ENCODE data around the gene USP43.

Gene USP43

DNA sequence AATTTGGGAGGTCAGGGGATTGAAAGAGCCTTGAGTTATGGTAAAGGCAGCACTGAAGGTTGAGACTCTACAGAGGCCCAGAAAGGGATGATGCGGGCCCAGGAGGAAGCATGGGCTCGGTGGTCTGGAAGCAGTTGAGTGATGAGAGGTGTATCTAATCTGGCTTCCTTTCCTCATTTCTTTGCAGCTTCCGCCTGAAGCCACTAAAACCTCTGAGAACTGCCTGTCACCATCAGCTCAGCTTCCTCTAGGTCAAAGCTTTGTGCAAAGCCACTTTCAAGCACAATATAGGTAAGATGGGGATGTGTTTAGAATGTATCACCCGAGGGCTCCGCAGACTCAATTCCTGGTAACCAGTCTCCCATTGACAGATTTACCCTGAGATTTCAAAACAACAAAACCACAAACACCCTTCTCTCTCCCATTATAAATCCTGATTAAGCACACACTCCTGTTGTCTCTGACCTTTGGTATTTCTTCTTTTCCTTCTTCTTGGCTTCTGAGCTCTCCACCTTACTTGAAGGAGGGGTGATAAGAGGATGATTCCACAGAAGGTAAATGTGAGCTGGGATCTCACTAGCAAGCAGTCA, 21.2 kb downstream of the USP43 start:
- no peak for DNase-seq (ENCODE audit: low spot score)

DNA sequence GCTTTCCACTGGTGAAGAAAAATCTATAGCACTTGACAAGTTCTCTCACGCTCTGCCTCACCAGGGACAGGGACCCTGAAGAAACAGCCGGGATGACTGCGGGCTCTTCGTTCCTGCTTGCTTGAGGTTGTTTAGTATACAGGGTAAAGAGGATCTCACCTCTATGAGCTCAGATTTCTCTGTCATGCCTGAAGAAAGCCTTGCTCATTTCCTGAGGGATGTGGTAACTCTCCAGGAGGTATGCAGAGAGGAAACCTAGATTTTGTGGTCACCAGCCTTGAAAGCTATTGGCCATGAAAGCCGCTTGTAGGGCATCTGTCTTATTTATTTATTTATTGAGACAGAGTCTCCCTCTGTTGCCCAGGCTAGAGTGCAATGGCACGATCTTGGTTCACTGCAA, 23.2 kb downstream of the USP43 start:
- no peak for DNase-seq (ENCODE audit: low spot score)

DNA sequence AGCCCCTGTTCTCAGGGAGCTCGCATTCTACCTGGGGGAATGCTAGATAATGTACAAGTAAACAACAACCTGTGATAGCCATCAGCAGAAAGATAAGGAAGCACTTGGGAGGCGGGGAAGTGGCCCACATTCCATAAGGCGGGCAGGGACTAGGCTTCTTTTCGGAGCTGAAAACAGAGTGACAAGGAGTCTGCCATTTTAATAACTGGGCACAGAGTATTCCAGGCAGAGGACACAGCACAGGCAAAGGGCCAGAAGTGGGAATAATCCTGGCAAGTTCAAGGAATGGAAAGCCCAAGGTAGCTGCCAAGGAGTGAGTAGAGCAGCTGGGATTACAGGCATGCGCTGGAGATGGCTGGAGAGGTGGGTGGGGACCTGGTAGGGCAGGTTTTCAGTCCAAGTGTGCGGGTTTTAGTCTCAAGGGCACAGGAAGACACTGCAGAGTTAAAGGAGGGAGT, 24.3 kb downstream of the USP43 start:
- no peak for DNase-seq (ENCODE audit: low spot score)

DNA sequence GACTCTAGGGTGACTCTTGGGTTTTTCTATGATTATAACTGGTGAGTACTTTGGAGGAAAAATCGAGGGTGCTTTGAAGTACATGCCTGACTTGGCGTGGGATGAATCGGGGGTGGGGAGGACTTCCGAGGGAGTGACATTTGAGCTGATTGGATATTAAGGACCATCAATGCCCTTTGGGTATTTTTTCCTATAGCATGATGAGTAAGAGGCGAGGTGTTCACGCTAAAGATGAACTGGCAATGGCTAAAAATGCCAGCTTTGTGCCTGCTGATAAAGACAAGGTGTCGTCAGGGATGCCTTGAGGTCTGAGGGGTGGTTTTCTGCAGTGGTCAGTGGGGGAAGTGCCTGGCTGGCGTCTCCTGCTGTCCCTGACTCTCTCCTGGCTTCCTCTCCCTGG, 25.3 kb downstream of the USP43 start:
- DNase-seq (ENCODE audit: low spot score) = no peak

DNA sequence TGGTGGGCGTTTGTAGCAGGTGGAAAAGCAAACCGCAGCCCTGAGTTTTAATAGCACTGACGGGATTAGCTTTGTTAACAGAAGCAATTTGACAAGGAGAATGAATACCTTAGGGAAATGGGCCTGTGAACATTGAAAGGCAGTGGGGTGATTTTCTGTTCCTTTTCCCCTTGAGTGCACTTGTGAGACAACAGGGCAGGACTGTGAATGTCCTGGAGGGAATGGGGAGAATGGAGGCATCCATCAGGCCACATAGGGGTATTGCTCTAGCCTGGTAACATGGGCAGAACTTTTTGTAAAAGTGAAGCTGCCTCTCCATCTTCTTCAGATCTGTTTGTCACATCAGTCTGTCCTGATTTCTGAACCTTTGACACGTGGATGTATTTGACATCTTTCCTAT, 26.2 kb downstream of the USP43 start:
- DNase-seq (ENCODE audit: low spot score) = no peak

DNA sequence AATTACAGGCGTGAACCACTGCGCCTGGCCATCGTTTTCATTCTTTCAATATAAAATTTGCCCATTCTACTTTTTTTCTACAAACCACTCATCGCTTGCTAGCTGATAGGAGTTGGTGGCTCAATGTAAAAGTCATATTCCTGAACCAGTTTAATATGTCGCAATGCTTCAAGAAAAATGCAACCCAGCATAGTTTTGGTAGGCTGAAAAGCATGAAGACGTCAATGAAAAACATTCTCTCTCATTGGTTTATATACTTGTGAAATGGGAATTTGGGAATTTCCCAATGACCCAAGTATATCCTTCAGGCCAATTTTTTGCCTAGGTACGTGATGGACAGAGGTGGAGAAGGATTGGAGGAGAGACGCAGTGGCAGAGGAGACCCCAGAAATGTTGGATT, 26.9 kb downstream of the USP43 start:
- DNase-seq (ENCODE audit: low spot score) = no peak

DNA sequence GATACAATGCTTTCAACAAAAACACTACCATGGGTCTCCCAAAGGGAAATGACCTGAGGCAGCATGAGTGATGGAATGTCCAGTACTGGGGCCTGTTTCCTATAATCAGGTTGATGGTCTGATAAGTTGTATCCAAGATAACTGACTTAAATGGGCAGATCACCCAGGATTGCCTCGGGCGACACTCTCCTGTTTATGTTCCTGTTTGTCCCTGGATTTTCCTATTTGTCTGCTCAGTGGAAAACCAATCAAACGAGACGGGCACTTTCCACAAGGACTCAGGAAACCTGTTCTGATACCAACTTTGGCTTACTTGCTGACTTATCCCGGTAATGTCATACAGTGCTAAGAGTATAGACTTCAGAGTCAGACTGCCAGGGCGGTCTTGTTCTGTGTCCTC, 27.4 kb downstream of the USP43 start:
- DNase-seq (ENCODE audit: low spot score) = no peak

DNA sequence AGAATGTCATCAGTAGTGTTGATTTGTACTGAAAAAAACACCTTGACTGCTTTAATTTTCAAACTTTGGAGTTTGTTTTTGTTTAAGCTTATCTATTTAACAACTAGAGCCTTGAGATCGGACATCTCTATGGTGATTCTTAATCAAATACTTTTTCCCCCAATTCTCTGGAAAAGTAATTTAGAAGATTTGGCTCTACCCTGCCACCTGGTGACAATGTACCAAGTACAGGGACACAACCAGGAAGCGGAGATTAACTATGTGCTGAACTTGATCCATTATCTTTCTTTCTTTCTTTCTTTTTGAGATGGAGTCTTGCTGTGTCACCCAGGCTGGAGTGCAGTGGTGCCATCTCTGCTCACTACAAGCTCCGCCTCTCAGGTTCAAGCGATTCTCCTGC, 30.8 kb downstream of the USP43 start:
- DNase-seq (ENCODE audit: low spot score) = no peak

DNA sequence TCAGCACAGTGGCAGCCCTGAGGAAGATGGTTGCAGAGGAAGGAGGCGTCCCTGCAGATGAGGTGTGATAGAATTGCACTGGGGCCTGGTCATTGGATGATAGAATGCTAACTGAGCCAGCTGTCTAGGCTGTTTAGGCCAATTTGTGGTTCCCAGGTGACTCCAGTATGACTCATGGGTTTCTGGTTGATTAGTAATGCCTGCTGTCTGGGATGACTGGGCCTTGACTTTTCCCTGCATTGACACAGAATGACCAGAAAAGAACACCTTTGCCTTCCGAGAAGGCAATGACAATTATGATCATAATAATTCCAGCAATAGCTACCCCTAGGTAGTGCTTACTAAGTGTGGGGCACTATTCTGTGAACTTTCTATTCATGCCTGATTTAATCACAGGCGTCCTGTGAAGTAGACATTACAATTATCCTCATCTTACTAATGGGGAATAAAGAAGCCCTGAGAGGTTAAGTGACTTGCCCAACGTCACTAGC, 31.5 kb downstream of the USP43 start:
- DNase-seq (ENCODE audit: low spot score) = no peak

DNA sequence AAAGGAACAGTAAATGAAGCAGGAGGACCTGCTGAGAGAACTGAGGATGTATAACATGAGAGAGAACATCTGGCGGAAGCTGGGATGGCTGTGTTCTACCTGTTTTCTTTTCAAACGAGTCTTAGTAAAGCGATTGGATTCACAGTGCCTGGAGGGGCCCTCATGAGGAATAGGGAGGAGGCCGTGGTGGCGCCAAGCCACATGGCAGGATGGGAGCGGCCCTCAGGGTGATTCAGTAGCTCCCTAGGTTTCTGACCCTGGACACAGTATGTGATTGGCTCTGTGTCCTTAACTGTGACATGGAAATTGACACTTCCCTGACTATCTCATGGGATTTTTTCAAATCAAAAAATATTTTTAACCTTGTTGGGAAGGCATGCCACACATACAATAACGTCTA, 32.1 kb downstream of the USP43 start:
- no peak for DNase-seq (ENCODE audit: low spot score)

DNA sequence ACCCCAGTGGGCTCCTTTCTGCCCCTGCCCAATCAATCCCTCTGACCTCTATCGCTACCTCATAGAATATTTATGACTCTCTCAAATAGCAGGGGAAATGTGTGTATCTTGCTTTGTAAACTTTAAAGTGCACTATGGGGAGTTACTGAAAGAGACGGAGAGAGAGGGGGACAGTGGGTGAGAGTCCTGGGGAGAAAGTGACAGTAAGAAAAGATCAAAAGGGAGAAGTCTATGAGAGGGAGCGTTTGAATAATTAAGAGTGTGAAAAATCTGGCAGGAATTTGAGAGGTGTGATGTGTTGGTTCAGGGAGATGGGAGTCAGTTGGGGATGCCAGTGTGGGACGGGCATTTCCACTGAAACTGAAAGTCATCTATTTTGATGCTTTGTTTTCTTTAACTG, 32.6 kb downstream of the USP43 start:
- no peak for DNase-seq (ENCODE audit: low spot score)

DNA sequence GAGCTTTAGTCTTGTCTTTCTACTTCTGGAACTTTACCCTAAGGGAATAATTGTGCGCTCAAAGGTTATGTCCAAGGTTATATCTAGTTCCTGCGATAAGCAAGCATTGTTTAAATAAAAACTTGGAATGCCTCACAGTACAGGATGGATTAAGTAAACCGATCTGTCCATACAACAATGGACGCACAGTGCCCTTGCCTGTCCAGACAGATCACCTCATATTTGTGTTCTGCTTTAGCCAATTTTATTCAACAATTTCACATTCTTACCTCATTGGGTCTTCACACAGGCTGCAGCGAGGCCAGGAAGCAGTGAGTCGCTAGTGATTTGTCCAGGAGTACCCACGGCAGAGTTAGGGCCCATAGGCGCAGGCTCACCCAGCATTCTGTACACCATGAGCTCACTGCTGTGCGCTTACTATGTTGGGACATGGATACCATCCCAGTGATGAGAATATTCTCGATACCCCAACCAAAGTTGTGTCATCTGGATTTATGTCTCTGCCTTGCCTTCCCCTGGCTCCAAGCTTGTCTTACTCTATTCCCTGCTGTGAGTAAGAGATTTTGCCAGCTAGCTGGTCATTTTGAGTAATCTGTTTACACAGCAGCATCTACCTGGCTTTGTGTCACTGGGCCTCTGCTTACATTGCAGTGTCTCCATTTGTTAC, 39.8 kb downstream of the USP43 start:
- no peak for DNase-seq (ENCODE audit: low spot score)

DNA sequence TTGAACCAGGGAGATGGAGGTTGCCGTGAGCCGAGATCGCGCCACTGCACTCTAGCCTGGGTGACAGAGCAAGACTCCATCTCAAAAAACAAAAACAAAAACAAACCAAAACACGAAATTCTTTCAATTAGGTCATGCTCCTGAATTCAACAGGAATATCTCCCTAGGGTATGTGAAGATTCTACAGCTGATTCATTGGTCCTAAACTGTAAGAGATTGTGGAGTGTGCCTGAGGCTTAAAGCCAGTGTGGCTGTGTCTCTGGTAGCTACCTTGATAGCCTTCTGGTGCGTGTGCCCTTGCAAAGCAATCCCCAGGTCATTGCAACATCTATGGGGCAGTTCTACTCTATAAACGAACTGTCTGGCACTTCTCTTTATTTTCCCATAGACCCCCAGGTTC, 48.4 kb downstream of the USP43 start:
- no peak for DNase-seq (ENCODE audit: low spot score)

DNA sequence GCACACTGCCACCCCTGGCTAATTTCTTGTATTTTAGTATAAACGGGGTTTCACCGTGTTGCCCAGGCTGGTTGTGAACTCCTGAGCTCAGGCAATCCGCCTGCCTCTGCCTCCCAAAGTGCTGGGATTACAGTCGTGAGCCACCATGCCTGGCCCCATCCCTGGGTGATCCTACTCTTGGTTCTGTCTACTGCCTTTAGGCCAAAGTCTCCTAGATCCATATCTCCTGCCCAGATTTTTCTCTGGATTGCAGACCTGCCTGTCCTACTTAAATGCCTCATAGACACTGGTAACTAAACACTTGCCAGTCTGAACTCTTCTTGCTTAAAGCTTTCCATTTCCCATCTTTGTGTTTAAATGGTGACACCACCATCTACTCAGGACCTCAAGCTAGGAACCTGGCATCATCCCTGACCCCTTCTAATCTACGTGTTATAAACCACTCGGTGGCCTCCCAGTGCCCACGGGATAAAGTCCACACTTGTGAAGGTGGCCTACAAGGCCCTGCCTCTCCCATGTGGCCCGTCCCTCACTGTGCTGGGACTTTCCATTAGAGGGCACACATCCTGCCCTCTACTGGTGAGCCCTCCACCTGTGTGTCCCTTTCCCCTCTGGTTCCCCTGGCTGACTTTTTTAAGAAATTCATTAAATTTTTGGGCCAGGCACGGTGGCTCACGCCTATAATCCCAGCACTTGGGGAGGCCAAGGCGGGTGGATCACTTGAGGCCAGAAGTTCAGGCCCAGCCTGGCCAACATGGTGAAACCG, 51.1 kb downstream of the USP43 start:
- no peak for DNase-seq (ENCODE audit: low spot score)

DNA sequence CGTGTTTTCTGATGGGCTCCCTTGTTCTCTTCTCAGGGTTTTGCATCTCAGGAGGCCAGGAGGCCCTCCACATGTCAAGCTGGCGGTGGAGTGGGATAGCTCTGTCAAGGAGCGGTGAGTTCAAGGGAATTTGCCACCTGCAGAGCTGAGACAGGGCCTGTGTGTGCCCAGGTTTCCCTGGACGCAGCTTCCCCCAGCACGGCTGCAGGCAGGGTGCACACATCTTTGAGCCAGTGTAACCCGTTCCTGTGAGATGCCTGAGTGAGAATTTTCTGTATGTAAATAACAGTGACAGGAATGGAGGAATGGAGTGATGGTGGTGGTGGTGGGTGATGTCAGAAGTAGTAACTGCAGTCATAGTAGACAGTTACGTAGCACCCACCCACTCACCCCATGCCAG, 54.8 kb downstream of the USP43 start:
- no peak for DNase-seq (ENCODE audit: low spot score)

DNA sequence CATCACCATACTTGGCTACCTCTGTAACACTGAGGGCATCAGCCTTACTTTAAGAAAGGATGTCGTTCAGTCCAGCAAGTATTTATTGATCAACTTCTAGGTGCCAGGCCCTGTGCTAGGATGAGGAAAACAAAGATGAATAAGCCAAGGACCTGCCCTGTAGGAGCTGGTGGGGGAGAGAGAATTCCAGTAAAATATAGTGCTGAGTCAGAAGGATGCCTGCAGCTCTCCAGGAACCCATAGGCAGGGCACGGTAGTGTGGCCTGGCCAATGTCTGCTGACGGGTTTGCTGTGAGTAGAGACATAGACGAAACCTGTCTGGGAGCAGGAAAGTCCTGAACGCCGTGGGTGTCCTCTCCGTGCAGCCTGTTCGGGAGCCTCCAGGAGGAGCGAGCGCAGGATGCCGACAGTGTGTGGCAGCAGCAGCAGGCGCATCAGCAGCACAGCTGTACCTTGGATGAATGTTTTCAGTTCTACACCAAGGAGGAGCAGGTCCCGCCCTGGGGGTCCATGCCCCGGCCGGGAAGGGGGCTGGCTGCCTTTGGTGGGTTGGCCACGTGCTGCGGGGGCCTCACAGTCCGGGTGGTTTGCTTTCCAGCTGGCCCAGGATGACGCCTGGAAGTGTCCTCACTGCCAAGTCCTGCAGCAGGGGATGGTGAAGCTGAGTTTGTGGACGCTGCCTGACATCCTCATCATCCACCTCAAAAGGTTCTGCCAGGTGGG, 55.6 kb downstream of the USP43 start:
- DNase-seq (ENCODE audit: low spot score) = no peak

DNA sequence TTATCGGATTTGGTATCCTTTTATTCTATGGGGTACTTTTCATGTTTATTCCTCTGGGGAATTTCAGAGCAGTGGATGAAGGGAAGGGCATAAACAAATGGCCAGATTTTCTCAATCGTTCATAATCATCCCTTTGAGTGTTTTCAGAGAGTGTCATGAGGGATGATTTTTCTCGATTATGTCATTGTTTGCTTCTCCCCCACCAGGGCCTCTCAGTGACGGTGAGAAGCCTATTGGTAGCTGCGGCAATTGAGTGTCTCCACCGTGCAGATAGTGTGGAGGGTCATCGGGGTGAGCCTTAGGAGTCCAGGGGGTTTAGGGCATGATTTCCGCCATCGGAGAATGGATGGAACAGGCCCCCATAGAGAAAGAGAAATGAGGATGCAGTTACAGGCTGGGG, 57.2 kb downstream of the USP43 start:
- no peak for DNase-seq (ENCODE audit: low spot score)

DNA sequence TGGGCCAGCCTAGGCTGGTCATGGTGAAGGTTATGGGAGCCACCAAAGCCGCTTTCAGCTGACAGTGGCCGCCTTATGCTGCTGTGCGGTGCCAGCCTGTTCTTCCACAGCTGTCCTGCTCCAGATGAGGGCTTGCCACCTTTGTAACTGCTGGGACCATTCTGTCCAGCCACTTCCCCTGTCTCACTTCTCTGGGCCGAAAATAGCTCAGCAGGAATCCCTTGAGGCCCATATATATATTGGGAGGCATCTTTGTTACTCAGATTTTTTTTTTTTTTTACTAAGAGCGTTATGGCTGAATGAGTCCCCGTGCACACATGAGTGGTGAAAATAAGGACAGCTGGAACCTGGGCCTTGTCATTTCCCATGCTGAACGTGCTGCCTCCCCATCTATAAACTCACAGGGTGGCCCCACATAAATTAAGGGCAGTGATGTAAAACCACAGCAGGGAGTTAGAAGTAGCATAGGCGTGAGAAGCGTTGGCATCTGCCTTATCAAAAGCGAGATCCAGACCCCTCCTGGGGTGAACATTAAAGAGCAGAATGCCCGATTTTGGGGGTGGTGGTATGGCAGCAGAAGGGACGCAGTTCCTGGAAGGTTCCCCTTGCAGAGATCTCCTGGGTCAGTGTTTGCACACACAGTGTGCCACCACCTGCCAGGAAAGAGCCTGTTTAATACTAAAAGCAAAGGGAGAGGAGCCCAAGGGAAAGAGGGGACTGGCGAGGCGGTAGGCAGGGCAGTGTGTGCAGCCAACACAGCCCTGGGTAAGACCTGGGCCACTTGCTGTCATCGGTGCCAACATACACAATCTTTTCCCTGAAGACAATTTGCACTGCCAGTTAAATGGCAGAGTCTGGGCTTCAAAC, 57.8 kb downstream of the USP43 start:
- no peak for DNase-seq (ENCODE audit: low spot score)

DNA sequence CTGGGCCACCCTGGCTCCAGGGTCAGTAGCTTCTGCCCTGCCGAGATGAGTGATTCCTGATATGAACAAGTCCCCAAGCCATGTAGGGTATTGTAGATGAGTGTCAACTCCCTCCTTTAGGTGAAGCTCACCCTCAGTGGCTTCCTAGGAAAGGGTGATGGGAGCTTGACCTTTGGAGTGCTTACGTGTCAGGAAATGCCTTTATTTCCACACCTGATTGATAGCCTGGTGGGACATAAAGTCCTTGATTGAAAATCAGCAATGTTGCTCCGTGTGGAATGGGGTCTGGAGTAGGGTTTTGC, 58.4 kb downstream of the USP43 start:
- no peak for DNase-seq (ENCODE audit: low spot score)

DNA sequence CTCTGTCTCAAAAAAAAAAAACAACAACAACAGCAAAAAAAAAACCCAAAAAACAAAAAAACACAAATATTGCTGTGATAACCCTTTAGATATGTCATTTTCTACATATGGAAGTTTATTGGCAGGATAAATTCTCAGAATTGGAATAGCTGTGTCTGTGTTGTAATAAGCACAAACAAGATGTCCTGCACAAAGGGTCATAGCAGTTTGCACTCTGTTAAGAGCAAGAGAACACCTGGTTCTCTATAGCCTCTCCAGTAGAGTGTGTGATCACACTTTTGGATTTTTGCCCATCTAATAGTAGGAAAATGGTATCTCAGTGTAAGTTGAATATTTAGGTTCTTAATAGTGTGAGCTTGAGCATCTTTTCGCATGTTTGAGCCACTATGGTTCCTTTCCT, 60.4 kb downstream of the USP43 start:
- DNase-seq (ENCODE audit: low spot score) = no peak

DNA sequence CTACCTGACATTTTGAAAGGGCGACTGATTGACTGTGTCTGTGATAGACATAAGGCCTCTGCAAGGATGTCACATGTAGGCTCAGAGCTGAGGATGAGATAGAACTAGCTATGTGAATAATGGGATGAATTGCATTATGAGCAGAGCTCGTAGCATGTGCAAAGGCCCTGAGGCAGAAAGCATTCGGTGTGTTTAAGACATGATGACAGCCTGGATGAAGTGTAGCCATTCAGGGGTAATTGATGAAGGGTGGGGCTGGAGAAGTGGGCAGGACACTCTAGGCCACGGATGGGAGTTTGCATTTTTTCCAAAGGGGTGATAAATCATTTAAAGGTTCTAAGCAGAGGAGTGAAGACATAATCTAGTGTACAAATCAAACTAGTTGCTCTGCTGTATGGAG, 62.6 kb downstream of the USP43 start:
- DNase-seq (ENCODE audit: low spot score) = no peak

DNA sequence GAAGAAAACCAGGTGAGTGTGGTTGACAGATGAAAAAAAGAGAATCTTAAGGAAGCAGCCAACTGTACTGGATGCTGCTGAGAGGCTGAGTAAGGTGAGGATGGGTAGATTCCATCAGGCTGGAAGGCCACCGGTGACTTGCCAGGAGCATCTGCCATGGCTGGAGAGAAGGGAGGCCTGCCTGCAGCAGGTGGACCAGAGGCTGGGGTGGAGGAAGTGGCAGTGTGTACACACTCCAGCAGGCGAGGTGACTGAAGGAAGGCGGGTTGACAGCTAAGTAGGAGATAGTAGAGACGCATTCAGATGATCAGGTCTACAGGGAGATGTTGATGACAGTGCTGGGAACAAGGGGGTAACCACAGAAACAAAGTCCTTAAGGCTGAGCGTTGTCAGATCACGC, 69.5 kb downstream of the USP43 start:
- DNase-seq (ENCODE audit: low spot score) = no peak
